ENCODE results near the gene OR10T2. TPM values are rescaled to one million over a fixed set of nuclear protein-coding genes. Genes with fewer than 3 reads are reported as not detected.

The OR10T2 gene
- total RNA-seq, 1 donor from 2014 or later = not detected

DNA sequence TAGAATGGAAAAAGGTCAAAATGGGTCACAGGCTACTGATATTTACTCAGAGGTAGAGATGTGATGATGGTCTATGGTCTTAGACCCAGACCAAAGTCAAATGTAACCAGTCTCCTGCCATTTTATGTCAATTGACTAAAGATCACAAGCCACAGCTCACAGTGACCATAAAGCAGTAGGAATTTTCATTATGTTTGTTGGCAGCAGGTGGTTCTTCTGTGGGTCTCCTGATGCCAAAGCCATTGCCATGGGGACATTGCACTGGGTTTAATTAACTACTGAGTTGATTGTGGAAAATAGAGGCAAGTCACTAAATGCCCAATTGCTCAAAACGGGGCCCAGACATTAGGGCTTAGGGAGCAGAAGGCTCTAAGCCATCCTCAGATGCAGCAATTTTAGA is 26.9 kb upstream of the OR10T2 start, which contains the start of gene OR10K2:
Gene OR10K2, minus strand, starts transcription at position 101 of the 400 bp plus-strand sequence. CDS start 5,371 bp downstream, outside the sequence.
- Mint-ChIP-seq H3K9me3 (peaks cover 6% of the 10 kb centered on the region), H3K27ac (no peak within 1 kb of the TSS), H3K36me3 (no peaks in the 10 kb centered on the region), H3K4me3 (no peak within 1 kb of the TSS), H3K4me1 (no peaks in the 10 kb centered on the region), H3K27me3 (ENCODE audit: insufficient read depth, low read depth) (no peaks in the 10 kb centered on the region)
- Histone ChIP-seq H3K27ac (no peak within 1 kb of the TSS), H3K9ac (no peak within 1 kb of the TSS), H3K9me3 (ENCODE audit: low read depth) (no peaks in the 10 kb centered on the region), H3K79me2 (ENCODE audit: low read depth) (no peaks in the 10 kb centered on the region), H3K4me3 (no peak within 1 kb of the TSS), H3K36me3 (no peaks in the 10 kb centered on the region), H3K27me3 (no peaks in the 10 kb centered on the region), H3F3A (ENCODE audit: low read depth) (no peaks in the 10 kb centered on the region), H4K20me1 (ENCODE audit: low read depth) (no peaks in the 10 kb centered on the region), H3K4me1 (peaks cover 9% of the 10 kb centered on the region), H2AFZ (replicated peaks) (no peak within 1 kb of the TSS), H3K4me2 (no peak within 1 kb of the TSS)
- TF ChIP-seq EZH2 (IDR thresholded peaks at IDR 0.05) (no peak), EZH2phosphoT487 (IDR thresholded peaks at IDR 0.05) (no peak)
- TF ChIP-seq, protein P1, sequence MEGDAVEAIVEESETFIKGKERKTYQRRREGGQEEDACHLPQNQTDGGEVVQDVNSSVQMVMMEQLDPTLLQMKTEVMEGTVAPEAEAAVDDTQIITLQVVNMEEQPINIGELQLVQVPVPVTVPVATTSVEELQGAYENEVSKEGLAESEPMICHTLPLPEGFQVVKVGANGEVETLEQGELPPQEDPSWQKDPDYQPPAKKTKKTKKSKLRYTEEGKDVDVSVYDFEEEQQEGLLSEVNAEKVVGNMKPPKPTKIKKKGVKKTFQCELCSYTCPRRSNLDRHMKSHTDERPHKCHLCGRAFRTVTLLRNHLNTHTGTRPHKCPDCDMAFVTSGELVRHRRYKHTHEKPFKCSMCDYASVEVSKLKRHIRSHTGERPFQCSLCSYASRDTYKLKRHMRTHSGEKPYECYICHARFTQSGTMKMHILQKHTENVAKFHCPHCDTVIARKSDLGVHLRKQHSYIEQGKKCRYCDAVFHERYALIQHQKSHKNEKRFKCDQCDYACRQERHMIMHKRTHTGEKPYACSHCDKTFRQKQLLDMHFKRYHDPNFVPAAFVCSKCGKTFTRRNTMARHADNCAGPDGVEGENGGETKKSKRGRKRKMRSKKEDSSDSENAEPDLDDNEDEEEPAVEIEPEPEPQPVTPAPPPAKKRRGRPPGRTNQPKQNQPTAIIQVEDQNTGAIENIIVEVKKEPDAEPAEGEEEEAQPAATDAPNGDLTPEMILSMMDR (IDR thresholded peaks at IDR 0.05) = no peak
- DNase-seq (ENCODE audit: low spot score) = no peak

DNA sequence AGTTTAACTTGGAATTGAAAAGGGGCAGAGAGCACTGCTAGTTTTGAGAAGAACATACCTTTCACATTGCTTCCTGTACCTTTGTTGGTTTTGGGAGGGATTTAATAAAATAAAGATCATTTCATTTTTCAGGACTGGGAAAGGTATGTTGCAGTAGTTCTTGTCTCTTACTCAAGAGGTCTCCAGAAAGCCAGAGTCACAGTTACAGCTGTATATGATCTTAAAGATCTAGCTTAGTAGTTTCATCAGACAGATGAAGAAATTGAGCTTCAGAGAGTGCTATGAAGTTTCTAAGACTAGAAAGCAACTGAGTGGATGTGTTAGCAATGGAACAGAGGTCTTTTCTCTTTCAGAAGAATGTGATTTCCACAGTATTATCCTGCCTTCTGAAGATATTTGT is 25.8 kb upstream of the OR10T2 start:
- Histone ChIP-seq H2AFZ (replicated peaks) (no peak overlapping the region), H3K27ac (no peak overlapping the region), H4K20me1 (ENCODE audit: low read depth) (no peaks in the 10 kb centered on the region), H3K9ac (no peak overlapping the region), H3K4me2 (no peak overlapping the region), H3K79me2 (ENCODE audit: low read depth) (no peaks in the 10 kb centered on the region), H3K4me3 (no peak overlapping the region), H3F3A (ENCODE audit: low read depth) (no peaks in the 10 kb centered on the region), H3K9me3 (ENCODE audit: low read depth) (no peaks in the 10 kb centered on the region), H3K4me1 (peaks cover 9% of the 10 kb centered on the region), H3K27me3 (no peaks in the 10 kb centered on the region), H3K36me3 (no peaks in the 10 kb centered on the region)
- Mint-ChIP-seq H3K9me3 (peaks cover 6% of the 10 kb centered on the region), H3K4me1 (no peaks in the 10 kb centered on the region), H3K27me3 (ENCODE audit: insufficient read depth, low read depth) (no peaks in the 10 kb centered on the region), H3K4me3 (no peak overlapping the region), H3K27ac (no peak overlapping the region), H3K36me3 (no peaks in the 10 kb centered on the region)
- DNase-seq (ENCODE audit: low spot score) = no peak
- TF ChIP-seq, protein P1 (IDR thresholded peaks at IDR 0.05) = no peak
- TF ChIP-seq EZH2 (IDR thresholded peaks at IDR 0.05) (no peak), EZH2phosphoT487 (IDR thresholded peaks at IDR 0.05) (no peak)

DNA sequence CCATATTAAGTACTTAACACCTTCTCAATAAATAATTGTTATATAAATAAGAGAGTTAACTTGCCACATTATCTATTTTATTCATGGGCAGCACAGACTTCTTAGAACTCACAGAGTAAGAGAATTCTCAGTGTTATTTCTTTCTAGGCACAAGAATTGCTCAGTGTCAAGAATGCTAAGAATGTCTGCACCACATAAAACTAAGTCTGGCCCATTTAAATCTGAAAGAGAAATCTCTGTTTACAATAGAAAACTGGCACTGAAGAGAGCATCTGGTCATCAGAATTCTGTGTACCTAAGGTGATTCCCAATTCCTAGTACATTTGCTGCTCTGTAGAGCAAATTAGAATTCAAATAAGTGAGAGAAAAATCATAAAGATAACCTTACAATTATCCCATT is 22.9 kb upstream of the OR10T2 start:
- no peak overlapping the region for H3K4me3 Mint-ChIP-seq
- H3K27ac Mint-ChIP-seq = no peak overlapping the region
- Histone ChIP-seq H3K9ac (no peak overlapping the region), H3K27me3 (no peaks in the 10 kb centered on the region), H3K9me3 (ENCODE audit: low read depth) (no peaks in the 10 kb centered on the region), H3K36me3 (no peaks in the 10 kb centered on the region), H3F3A (ENCODE audit: low read depth) (no peaks in the 10 kb centered on the region), H3K4me1 (peaks cover 9% of the 10 kb centered on the region), H3K4me3 (no peak overlapping the region), H3K27ac (no peak overlapping the region), H4K20me1 (ENCODE audit: low read depth) (no peaks in the 10 kb centered on the region), H3K79me2 (ENCODE audit: low read depth) (no peaks in the 10 kb centered on the region), H2AFZ (replicated peaks) (no peak overlapping the region), H3K4me2 (peak overlapping the region; percentile 2)
- no peaks in the 10 kb centered on the region for H3K36me3 Mint-ChIP-seq
- H3K4me1 Mint-ChIP-seq = no peaks in the 10 kb centered on the region
- TF ChIP-seq EZH2 (IDR thresholded peaks at IDR 0.05) = no peak
- TF ChIP-seq, protein P1 (IDR thresholded peaks at IDR 0.05) = no peak
- TF ChIP-seq EZH2phosphoT487 (IDR thresholded peaks at IDR 0.05) = no peak
- H3K27me3 Mint-ChIP-seq (ENCODE audit: insufficient read depth, low read depth) = no peaks in the 10 kb centered on the region
- peak; percentile 22 for DNase-seq (ENCODE audit: low spot score)
- no peaks in the 10 kb centered on the region for H3K9me3 Mint-ChIP-seq
